ENCODE measurements around the gene PRMT3.
"Not testable (repeated sequence)": the region's sequence is repeated elsewhere in the genome, so short reads cannot be mapped to it uniquely, and the experiment has no call there.

Gene PRMT3

GRCh38 chr11:20387261-20388095, at the start of gene PRMT3:
TSS of gene PRMT3 (plus strand) at chr11:20387716. CDS start at chr11:20387747, 31 bp downstream.
- H3K27me3 Mint-ChIP-seq = no peaks in the 10 kb centered on the region
- peak within 1 kb of the TSS; percentile 99 for H3K4me3 Mint-ChIP-seq
- peak within 1 kb of the TSS; percentile 98 to 99 for H3K27ac Mint-ChIP-seq
- H3K9me3 Mint-ChIP-seq = no peaks in the 10 kb centered on the region
- peaks cover 15% of the 10 kb centered on the region for H3K4me1 Mint-ChIP-seq
- ATAC-seq (peak; percentile 93), DNase-seq (peak; percentile 98)

GRCh38 chr11:20342347-20343141, 45.0 kb upstream of the PRMT3 start:
- no peaks in the 10 kb centered on the region for H3K4me1 Mint-ChIP-seq
- no peak overlapping the region for H3K4me3 Mint-ChIP-seq
- ATAC-seq = no peak
- peaks cover 83% of the 10 kb centered on the region for H3K27me3 Mint-ChIP-seq
- H3K27ac Mint-ChIP-seq = no peak overlapping the region
- no peak for DNase-seq
- H3K9me3 Mint-ChIP-seq = no peaks in the 10 kb centered on the region

GRCh38 chr11:20351136-20351535, 36.4 kb upstream of the PRMT3 start:
- Mint-ChIP-seq H3K9me3 (no peaks in the 10 kb centered on the region), H3K4me1 (peaks cover 9% of the 10 kb centered on the region), H3K4me3 (no peak overlapping the region), H3K27me3 (peaks cover 22% of the 10 kb centered on the region), H3K27ac (no peak overlapping the region)
- DNase-seq = no peak
- no peak for ATAC-seq

- DNase-seq (no peak), ATAC-seq (no peak)
- H3K27ac Mint-ChIP-seq = no peak overlapping the region
- H3K4me3 Mint-ChIP-seq = no peak overlapping the region
- no peaks in the 10 kb centered on the region for H3K9me3 Mint-ChIP-seq
- H3K4me1 Mint-ChIP-seq = peaks cover 9% of the 10 kb centered on the region
- peaks cover 16% of the 10 kb centered on the region for H3K27me3 Mint-ChIP-seq
These were observed 35.7 kb upstream of the PRMT3 start for GRCh38 chr11:20351751-20352262.

GRCh38 chr11:20353829-20354434, 33.6 kb upstream of the PRMT3 start:
- Mint-ChIP-seq H3K9me3 (no peaks in the 10 kb centered on the region), H3K27ac (no peak overlapping the region), H3K4me3 (no peak overlapping the region), H3K27me3 (peaks cover 7% of the 10 kb centered on the region), H3K4me1 (peaks cover 9% of the 10 kb centered on the region)
- DNase-seq (peak in 1 of 2 donors; percentile 27), ATAC-seq (no peak)

- no peak overlapping the region for H3K27ac Mint-ChIP-seq
- peak in 1 of 2 donors; percentile 42 for DNase-seq
- H3K9me3 Mint-ChIP-seq = no peaks in the 10 kb centered on the region
- peaks cover 15% of the 10 kb centered on the region for H3K4me1 Mint-ChIP-seq
- H3K27me3 Mint-ChIP-seq = peaks cover 7% of the 10 kb centered on the region
- peak; percentile 83 for ATAC-seq
- H3K4me3 Mint-ChIP-seq = no peak overlapping the region
These were observed 32.0 kb upstream of the PRMT3 start for GRCh38 chr11:20355221-20356219.

- no peaks in the 10 kb centered on the region for H3K9me3 Mint-ChIP-seq
- H3K27ac Mint-ChIP-seq = no peak overlapping the region
- peaks cover 28% of the 10 kb centered on the region for H3K4me1 Mint-ChIP-seq
- ATAC-seq = no peak
- DNase-seq = no peak
- H3K4me3 Mint-ChIP-seq = no peak overlapping the region
- H3K27me3 Mint-ChIP-seq = peaks cover 7% of the 10 kb centered on the region
These were observed 30.4 kb upstream of the PRMT3 start for GRCh38 chr11:20357150-20357549.

GRCh38 chr11:20360650-20361049, 26.9 kb upstream of the PRMT3 start:
- peaks cover 48% of the 10 kb centered on the region for H3K4me1 Mint-ChIP-seq
- peak overlapping the region; percentile 73 to 82 for H3K4me3 Mint-ChIP-seq
- H3K27ac Mint-ChIP-seq = peak overlapping the region; percentile 87
- H3K9me3 Mint-ChIP-seq = no peaks in the 10 kb centered on the region
- ATAC-seq (peak; percentile 74), DNase-seq (peak; percentile 19 to 52)
- no peaks in the 10 kb centered on the region for H3K27me3 Mint-ChIP-seq

GRCh38 chr11:20362481-20362880, 25.0 kb upstream of the PRMT3 start:
- no peak for ATAC-seq
- Mint-ChIP-seq H3K4me1 (peaks cover 65% of the 10 kb centered on the region), H3K27me3 (no peaks in the 10 kb centered on the region), H3K9me3 (no peaks in the 10 kb centered on the region), H3K4me3 (peak overlapping the region in 1 of 2 donors; percentile 78), H3K27ac (no peak overlapping the region)
- DNase-seq = no peak

- ATAC-seq (peak; percentile 3), DNase-seq (no peak)
- no peaks in the 10 kb centered on the region for H3K9me3 Mint-ChIP-seq
- H3K4me1 Mint-ChIP-seq = peaks cover 68% of the 10 kb centered on the region
- H3K27me3 Mint-ChIP-seq = no peaks in the 10 kb centered on the region
- H3K27ac Mint-ChIP-seq = peak overlapping the region; percentile 92 to 97
- H3K4me3 Mint-ChIP-seq = peak overlapping the region; percentile 78 to 86
These were observed 24.4 kb upstream of the PRMT3 start for GRCh38 chr11:20363149-20363499.

- Mint-ChIP-seq H3K9me3 (no peaks in the 10 kb centered on the region), H3K27ac (peak within 1 kb of the TSS; percentile 92 to 97), H3K27me3 (no peaks in the 10 kb centered on the region), H3K4me3 (peak within 1 kb of the TSS; percentile 83 to 86), H3K4me1 (peaks cover 68% of the 10 kb centered on the region)
- DNase-seq (peak; percentile 59 to 70), ATAC-seq (peak; percentile 87)
These were observed 23.8 kb upstream of the PRMT3 start, which contains the start of gene HTATIP2 for GRCh38 chr11:20363500-20364340. TSS of gene HTATIP2 (plus strand) at chr11:20363714. CDS start at chr11:20364238, 524 bp downstream.

GRCh38 chr11:20364341-20364792, 23.1 kb upstream of the PRMT3 start:
- Mint-ChIP-seq H3K27me3 (no peaks in the 10 kb centered on the region), H3K4me3 (peak overlapping the region; percentile 83 to 86), H3K27ac (peak overlapping the region; percentile 67 to 90), H3K4me1 (peaks cover 68% of the 10 kb centered on the region), H3K9me3 (no peaks in the 10 kb centered on the region)
- ATAC-seq = no peak
- no peak for DNase-seq

GRCh38 chr11:20365465-20365864, 22.1 kb upstream of the PRMT3 start:
- not testable (repeated sequence) for ATAC-seq, DNase-seq, H3K9me3 Mint-ChIP-seq, H3K27me3 Mint-ChIP-seq, H3K27ac Mint-ChIP-seq
- H3K4me1 Mint-ChIP-seq = peaks cover 63% of the 10 kb centered on the region
- peak overlapping the region; percentile 83 to 86 for H3K4me3 Mint-ChIP-seq
